OCI-LY3 (cell line): ENCODE results near the gene TMEM163.

ENCODE experiments used
- H2AFZ ChIP-seq: fragments of 200-600, 300-600 bp; shearing (Covaris generic); 2 replicates; pipeline ENCODE4 v1.6.0; 2014; ENCODE audit warnings: antibody characterized with exemption, low read depth, low read length
- H3K27ac ChIP-seq: fragments of 200-600, 300-600 bp; sonication (generic); 2 replicates; pipeline ENCODE4 v1.5.1; 2014; ENCODE audit warnings: mild to moderate bottlenecking, low read length, moderate library complexity, mixed read lengths
- H3K27me3 ChIP-seq: fragments of 200-600, 300-600 bp; sonication (generic); 2 replicates; pipeline ENCODE4 v1.6.1; 2014; ENCODE audit warnings: low read depth, low read length, mixed read lengths
- H3K36me3 ChIP-seq: fragments of 200-600, 300-600 bp; sonication (generic); replicated peaks from 2 replicates; pipeline ENCODE3; 2014; ENCODE audit warnings: low read depth, low read length, mixed read lengths
- H3K4me1 ChIP-seq: fragments of 300-600, 200-600 bp; sonication (generic); 2 replicates; pipeline ENCODE4 v1.6.1; 2014; ENCODE audit warnings: low read length, mixed read lengths
- H3K4me2 ChIP-seq: fragments of 200-600, 300-600 bp; sonication (generic); 2 replicates; pipeline ENCODE4 v1.6.1; 2014; ENCODE audit warnings: low read length, mixed read lengths
- H3K4me3 ChIP-seq: fragments of 300-600, 200-600 bp; sonication (generic); 2 replicates; pipeline ENCODE4 v1.5.1; 2014; ENCODE audit warnings: antibody characterized with exemption, mild to moderate bottlenecking, low read length, moderate library complexity
- H3K79me2 ChIP-seq: fragments of 300-600, 200-600 bp; shearing (Covaris generic); 2 replicates; pipeline ENCODE4 v1.6.1; 2014; ENCODE audit warnings: mild to moderate bottlenecking, low read length, mixed read lengths
- H3K9ac ChIP-seq: fragments of 300-600, 200-600 bp; shearing (Covaris generic); 2 replicates; pipeline ENCODE4 v1.6.0; 2014; ENCODE audit warnings: mild to moderate bottlenecking, low read length, moderate library complexity
- H3K9me3 ChIP-seq: fragments of 200-600, 300-600 bp; shearing (Covaris generic); 2 replicates; pipeline ENCODE4 v1.6.1; 2014; ENCODE audit warnings: low read length, mixed read lengths; ENCODE audit not compliant: insufficient read depth
- H4K20me1 ChIP-seq: fragments of 200-600, 300-600 bp; sonication (generic); 2 replicates; pipeline ENCODE4 v1.6.1; 2016; ENCODE audit warnings: low read length, mixed read lengths; ENCODE audit not compliant: insufficient read depth
- EZH2phosphoT487 ChIP-seq: fragments of 200-600 bp; shearing (Covaris generic); IDR thresholded peaks from 2 replicates; pipeline ENCODE4 v1.6.1; 2018; ENCODE audit warnings: antibody characterized with exemption, mixed run types, low read depth
- TF ChIP-seq, protein P1 (sequence below): fragments of 200-600, 300-600 bp; sonication (generic); IDR thresholded peaks from 2 replicates; pipeline ENCODE4 v1.5.1; 2014; ENCODE audit warnings: antibody characterized with exemption, low read length, low read depth

Gene TMEM163

DNA sequence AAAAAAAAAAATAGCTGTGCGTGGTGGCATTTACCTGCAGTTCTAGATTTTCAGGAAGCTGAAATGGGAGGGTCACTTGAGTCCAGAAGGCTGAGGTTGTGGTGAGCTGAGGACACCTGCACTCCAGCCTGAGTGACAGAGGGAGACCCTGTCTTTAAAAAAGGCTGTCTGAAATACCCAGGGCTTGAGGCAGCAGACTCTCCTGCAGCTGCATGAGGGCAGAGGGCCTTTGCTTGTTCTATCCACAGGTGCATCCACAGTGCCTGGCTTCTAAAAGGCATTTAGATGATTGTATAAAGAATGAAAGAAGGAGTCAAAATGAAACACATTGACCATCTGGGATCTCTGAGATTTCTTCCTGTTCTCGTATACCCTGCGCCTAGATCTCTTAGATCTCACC lies 312.1 kb downstream of the TMEM163 start:
- TF ChIP-seq, protein P1, sequence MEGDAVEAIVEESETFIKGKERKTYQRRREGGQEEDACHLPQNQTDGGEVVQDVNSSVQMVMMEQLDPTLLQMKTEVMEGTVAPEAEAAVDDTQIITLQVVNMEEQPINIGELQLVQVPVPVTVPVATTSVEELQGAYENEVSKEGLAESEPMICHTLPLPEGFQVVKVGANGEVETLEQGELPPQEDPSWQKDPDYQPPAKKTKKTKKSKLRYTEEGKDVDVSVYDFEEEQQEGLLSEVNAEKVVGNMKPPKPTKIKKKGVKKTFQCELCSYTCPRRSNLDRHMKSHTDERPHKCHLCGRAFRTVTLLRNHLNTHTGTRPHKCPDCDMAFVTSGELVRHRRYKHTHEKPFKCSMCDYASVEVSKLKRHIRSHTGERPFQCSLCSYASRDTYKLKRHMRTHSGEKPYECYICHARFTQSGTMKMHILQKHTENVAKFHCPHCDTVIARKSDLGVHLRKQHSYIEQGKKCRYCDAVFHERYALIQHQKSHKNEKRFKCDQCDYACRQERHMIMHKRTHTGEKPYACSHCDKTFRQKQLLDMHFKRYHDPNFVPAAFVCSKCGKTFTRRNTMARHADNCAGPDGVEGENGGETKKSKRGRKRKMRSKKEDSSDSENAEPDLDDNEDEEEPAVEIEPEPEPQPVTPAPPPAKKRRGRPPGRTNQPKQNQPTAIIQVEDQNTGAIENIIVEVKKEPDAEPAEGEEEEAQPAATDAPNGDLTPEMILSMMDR: no peak
- no peak for TF ChIP-seq EZH2phosphoT487
- Histone ChIP-seq H3K9ac (no peak overlapping the region), H2AFZ (no peak overlapping the region), H3K4me1 (peaks cover 8% of the 10 kb centered on the region), H3K27me3 (no peaks in the 10 kb centered on the region), H3K36me3 (no peaks in the 10 kb centered on the region), H3K79me2 (no peaks in the 10 kb centered on the region), H3K27ac (no peak overlapping the region), H4K20me1 (no peaks in the 10 kb centered on the region), H3K4me2 (no peak overlapping the region), H3K9me3 (no peaks in the 10 kb centered on the region), H3K4me3 (no peak overlapping the region)

DNA sequence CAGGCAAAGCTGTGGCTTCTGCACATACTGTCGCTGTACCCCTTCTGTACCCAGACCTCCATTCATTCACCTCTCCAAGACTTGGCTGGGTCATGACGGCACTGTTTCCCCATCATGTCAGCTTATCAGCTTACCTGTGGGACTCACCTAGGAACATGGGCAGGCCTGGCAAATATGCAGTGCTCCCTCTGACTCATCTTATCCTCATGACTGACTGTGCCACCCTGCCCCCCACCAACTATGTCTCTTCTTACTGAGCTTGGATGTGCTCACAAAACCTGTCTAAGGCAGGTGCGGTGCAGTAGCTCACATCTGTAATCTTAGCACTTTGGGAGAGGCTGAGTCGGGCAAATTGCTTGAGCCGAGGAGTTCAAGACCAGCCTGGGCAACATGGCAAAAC lies 312.5 kb downstream of the TMEM163 start:
- H3K4me1 ChIP-seq: peaks cover 3% of the 10 kb centered on the region

More for the DNA sequence above, 312.5 kb downstream of the TMEM163 start:
- Histone ChIP-seq H3K27me3 (no peaks in the 10 kb centered on the region), H3K36me3 (no peaks in the 10 kb centered on the region), H3K79me2 (no peaks in the 10 kb centered on the region), H3K4me2 (no peak overlapping the region), H2AFZ (no peak overlapping the region), H3K9me3 (no peaks in the 10 kb centered on the region), H4K20me1 (no peaks in the 10 kb centered on the region), H3K27ac (no peak overlapping the region), H3K9ac (no peak overlapping the region), H3K4me3 (no peak overlapping the region)
- TF ChIP-seq EZH2phosphoT487: no peak
- TF ChIP-seq, protein P1: no peak
